Measurements from ENCODE around the gene POLE. TPM values are rescaled to one million over a fixed set of nuclear protein-coding genes. Genes with fewer than 3 reads are reported as not detected.

POLE gene
- total RNA-seq, 1 experiment from 2014 or later: 144 TPM

- no peak for TF ChIP-seq ESRRA (CRISPR knock-in tag; IDR thresholded peaks at IDR 0.05; ENCODE audit: borderline replicate concordance)
- TF ChIP-seq HMGXB4 (CRISPR knock-in tag; IDR thresholded peaks at IDR 0.05): no peak
- no peak for TF ChIP-seq SMAD3 (CRISPR knock-in tag; IDR thresholded peaks at IDR 0.05; ENCODE audit: borderline replicate concordance)
- TF ChIP-seq, protein P1, sequence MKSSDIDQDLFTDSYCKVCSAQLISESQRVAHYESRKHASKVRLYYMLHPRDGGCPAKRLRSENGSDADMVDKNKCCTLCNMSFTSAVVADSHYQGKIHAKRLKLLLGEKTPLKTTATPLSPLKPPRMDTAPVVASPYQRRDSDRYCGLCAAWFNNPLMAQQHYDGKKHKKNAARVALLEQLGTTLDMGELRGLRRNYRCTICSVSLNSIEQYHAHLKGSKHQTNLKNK (CRISPR knock-in tag; IDR thresholded peaks at IDR 0.05): no peak
- no peak for TF ChIP-seq NR1H2 (CRISPR knock-in tag; IDR thresholded peaks at IDR 0.05)
- no peak for TF ChIP-seq KAT7 (CRISPR knock-in tag; IDR thresholded peaks at IDR 0.05; ENCODE audit: borderline replicate concordance)
- TF ChIP-seq NR2C2 (CRISPR knock-in tag; IDR thresholded peaks at IDR 0.05): no peak
- TF ChIP-seq USF2 (CRISPR knock-in tag; IDR thresholded peaks at IDR 0.05): no peak
- no peak for TF ChIP-seq ELF4 (CRISPR knock-in tag; IDR thresholded peaks at IDR 0.05; ENCODE audit: low read depth)
- TF ChIP-seq GTF2I (CRISPR knock-in tag; conservative IDR thresholded peaks at IDR 0.05): no peak
- no peak for TF ChIP-seq NR3C1 (CRISPR knock-in tag; conservative IDR thresholded peaks at IDR 0.05; ENCODE audit: low read depth)
- TF ChIP-seq ZNF317 (CRISPR knock-in tag; IDR thresholded peaks at IDR 0.05; ENCODE audit: borderline replicate concordance, low read depth): no peak
These were observed 35.6 kb downstream of the POLE start (continued) for GRCh38 chr12:132651444-132652100.

GRCh38 chr12:132649226-132649945 lies 37.8 kb downstream of the POLE start:
- Mint-ChIP-seq H3K27ac (no peak overlapping the region), H3K9me3 (no peaks in the 10 kb centered on the region), H3K36me3 (peaks cover 64% of the 10 kb centered on the region), H3K4me3 (no peak overlapping the region), H3K27me3 (ENCODE audit: low read depth) (no peaks in the 10 kb centered on the region), H3K4me1 (no peaks in the 10 kb centered on the region)
- POLR2A ChIA-PET: no interaction called here
- DNase-seq (ENCODE audit: low spot score): no peak
- CTCF ChIA-PET: interaction anchor here (0.6 to 1.4 kb wide), 2 partner anchors 11 to 13 kb away, joined by 4 to 5 read pairs; no protein-coding TSS in a partner anchor
- ATAC-seq: no peak
- TF ChIP-seq ZNF219 (CRISPR knock-in tag; IDR thresholded peaks at IDR 0.05; ENCODE audit: borderline replicate concordance): no peak
- no peak for TF ChIP-seq ATF6 (CRISPR knock-in tag; IDR thresholded peaks at IDR 0.05)
- TF ChIP-seq ETV6 (CRISPR knock-in tag; IDR thresholded peaks at IDR 0.05): no peak
- TF ChIP-seq SMAD3 (CRISPR knock-in tag; IDR thresholded peaks at IDR 0.05; ENCODE audit: borderline replicate concordance): no peak
- no peak for TF ChIP-seq ZNF423 (CRISPR knock-in tag; IDR thresholded peaks at IDR 0.05)
- no peak for TF ChIP-seq ESRRA (CRISPR knock-in tag; IDR thresholded peaks at IDR 0.05; ENCODE audit: borderline replicate concordance)
- TF ChIP-seq HMGXB4 (CRISPR knock-in tag; IDR thresholded peaks at IDR 0.05): no peak
- TF ChIP-seq ZNF281 (CRISPR knock-in tag; IDR thresholded peaks at IDR 0.05): no peak
- no peak for TF ChIP-seq NR2C2 (CRISPR knock-in tag; IDR thresholded peaks at IDR 0.05)
- no peak for TF ChIP-seq JAZF1 (CRISPR knock-in tag; IDR thresholded peaks at IDR 0.05)
- no peak for TF ChIP-seq GABPB1 (CRISPR knock-in tag; IDR thresholded peaks at IDR 0.05)
- TF ChIP-seq NR1H2 (CRISPR knock-in tag; IDR thresholded peaks at IDR 0.05): no peak
- no peak for TF ChIP-seq ZNF396 (CRISPR knock-in tag; IDR thresholded peaks at IDR 0.05; ENCODE audit: borderline replicate concordance)
- no peak for TF ChIP-seq GTF2I (CRISPR knock-in tag; conservative IDR thresholded peaks at IDR 0.05)
- TF ChIP-seq, protein P2, sequence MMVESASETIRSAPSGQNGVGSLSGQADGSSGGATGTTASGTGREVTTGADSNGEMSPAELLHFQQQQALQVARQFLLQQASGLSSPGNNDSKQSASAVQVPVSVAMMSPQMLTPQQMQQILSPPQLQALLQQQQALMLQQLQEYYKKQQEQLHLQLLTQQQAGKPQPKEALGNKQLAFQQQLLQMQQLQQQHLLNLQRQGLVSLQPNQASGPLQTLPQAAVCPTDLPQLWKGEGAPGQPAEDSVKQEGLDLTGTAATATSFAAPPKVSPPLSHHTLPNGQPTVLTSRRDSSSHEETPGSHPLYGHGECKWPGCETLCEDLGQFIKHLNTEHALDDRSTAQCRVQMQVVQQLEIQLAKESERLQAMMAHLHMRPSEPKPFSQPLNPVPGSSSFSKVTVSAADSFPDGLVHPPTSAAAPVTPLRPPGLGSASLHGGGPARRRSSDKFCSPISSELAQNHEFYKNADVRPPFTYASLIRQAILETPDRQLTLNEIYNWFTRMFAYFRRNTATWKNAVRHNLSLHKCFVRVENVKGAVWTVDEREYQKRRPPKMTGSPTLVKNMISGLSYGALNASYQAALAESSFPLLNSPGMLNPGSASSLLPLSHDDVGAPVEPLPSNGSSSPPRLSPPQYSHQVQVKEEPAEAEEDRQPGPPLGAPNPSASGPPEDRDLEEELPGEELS (CRISPR knock-in tag; IDR thresholded peaks at IDR 0.05): no peak

All from WTC11 (cell line).